Measurements from ENCODE around the gene TMEM135.

- TF ChIP-seq CTCF (IDR thresholded peaks at IDR 0.05; ENCODE audit: low read depth, low read length, poor library complexity, severe bottlenecking) (no peak), EZH2phosphoT487 (IDR thresholded peaks at IDR 0.05; ENCODE audit: borderline replicate concordance, low read length) (no peak)
These were observed 317.9 kb downstream of the TMEM135 start for GRCh38 chr11:87355596-87355995.
